Fibroblast of skin of scalp (primary cell): Measurements from ENCODE around the gene IPO4.

Experiments
- DNase-seq: peaks from one replicate; pipeline ENCODE4 v3.0.0-alpha.2; 2013

IPO4 gene

GRCh38 chr14:24172261-24172860 is 16.3 kb downstream of the IPO4 start:
- no peak for DNase-seq

DNA sequence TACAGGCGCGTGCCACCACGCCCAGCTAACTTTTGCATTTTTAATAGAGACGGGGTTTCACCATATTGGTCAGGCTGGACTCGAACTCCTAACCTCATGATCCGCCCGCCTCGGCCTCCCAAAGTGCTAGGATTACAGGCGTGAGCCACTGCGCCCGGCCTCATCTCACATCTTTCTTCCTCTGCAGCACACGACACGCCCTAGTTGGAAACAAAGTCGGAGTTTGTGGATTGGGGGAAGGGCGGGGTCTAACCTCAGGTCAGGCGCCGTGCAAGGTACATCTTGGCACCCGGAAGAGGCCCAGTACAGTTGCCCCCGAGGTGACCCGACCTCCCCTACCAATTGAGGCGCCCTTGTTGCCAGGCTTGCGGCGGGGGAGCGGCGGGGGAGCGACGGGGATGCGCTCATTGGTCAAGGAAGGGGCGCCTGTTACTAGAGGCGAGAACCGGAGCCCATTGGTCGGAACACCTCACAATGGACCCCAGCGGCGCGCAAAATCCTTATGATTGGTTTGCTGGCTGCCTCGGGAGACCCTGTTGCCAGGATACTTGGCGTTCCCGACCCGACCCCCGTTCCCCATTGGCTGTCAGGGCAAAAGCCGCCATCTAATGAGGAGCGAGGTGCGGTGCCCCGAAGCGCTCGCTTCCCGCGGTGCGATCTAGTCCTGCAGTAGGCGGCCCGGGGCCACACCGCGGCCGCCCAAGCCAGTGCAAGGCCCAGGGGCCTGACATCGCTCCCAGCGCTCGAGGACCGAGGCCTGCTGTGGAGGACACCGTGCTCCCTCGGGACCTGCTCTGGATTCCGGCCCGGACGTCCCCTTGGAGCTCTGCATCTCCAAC is 17.0 kb downstream of the IPO4 start, which contains the start of gene REC8:
Gene REC8, plus strand, starts transcription at position 659 of the 839 bp plus-strand sequence. CDS start 473 bp downstream, outside the sequence.
- DNase-seq, result peak; percentile 71

GRCh38 chr14:24167469-24168114 is 21.0 kb downstream of the IPO4 start:
- DNase-seq, result no peak

GRCh38 chr14:24165785-24166184 is 22.8 kb downstream of the IPO4 start:
- DNase-seq, result no peak

DNA sequence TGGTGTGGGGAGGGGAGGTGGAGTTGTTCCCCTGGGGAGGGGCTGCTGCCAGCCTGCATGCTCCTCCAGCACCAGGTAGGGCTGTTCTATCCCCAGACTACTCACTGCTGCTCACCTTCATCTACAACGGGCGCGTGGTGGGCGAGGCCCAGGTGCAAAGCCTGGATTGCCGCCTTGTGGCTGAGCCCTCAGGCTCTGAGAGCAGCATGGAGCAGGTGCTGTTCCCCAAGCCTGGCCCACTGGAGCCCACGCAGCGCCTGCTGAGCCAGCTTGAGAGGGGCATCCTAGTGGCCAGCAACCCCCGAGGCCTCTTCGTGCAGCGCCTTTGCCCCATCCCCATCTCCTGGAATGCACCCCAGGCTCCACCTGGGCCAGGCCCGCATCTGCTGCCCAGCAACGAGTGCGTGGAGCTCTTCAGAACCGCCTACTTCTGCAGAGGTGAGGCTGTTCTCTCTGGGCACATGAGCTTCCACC is 24.1 kb downstream of the IPO4 start:
- DNase-seq, result no peak

- DNase-seq, result no peak
Measured at GRCh38 chr14:24162093-24162492, 26.5 kb downstream of the IPO4 start.

DNA sequence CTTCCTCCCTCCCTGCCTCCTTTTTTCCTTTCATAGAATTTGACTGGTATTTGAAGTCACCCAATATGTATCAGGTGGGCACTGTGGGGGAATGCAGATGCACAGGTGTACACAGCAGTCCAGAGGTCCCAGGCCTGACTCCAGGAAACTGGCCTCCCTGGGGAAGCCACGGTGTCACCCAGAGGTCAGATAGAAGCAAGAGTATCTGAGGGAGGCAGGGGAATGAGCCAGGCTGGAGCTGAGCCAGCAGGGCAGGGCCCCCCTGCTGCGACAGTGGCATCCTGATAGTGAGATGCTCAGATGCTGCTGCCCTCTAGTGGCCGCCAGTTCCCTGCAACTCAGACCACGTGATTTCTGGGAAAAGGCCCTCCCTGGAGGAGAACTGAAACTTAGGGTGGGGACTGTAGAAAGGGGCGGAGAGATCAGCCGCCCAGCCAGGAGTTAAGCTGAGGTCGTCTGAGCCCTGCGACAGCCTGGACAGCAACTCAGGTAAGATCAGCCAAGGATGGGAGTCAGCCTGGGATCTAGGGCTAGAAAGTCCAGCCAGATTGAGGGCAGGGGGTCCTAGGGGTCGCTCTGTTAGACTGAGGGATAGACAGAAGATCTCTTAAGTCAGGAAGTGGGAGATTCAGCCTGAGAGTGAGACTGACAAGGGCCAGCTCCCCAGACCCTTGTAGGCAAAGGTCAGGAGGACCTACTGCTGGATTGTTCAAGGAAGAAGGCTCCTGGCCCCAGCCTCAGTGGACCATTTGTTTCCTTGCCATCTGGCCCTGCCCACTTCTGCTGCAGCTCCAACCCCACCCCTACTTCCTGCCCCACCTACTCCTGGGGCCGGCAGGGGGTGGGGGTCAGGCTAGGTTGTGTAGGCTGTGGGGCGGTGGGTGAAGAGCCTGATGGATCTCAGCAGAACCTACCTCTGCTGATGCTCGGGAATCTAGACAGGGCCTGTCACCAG is 27.5 kb downstream of the IPO4 start, which contains the start of gene IRF9:
Gene IRF9, plus strand, starts transcription at position 416 of the 955 bp plus-strand sequence. CDS start 880 bp downstream, outside the sequence.
- DNase-seq, result peak; percentile 96

DNA sequence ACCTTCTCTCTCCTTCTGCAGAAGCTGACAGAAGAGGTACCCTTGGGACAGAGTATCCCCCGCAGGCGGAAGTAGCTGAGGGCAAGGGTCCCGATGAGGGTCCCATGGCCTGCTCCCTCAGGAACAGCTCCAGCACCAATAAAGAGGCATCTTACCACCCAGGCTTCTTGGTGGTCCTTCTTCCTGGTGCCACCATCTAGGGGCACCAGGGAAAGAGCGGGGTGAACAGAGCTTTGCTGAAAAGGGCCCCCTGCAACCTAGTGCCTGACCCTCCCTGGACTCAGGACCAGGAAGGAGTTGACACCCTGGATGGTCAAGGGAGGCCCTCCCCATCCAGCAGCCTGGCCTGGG is 28.1 kb downstream of the IPO4 start:
- DNase-seq, result no peak

DNA sequence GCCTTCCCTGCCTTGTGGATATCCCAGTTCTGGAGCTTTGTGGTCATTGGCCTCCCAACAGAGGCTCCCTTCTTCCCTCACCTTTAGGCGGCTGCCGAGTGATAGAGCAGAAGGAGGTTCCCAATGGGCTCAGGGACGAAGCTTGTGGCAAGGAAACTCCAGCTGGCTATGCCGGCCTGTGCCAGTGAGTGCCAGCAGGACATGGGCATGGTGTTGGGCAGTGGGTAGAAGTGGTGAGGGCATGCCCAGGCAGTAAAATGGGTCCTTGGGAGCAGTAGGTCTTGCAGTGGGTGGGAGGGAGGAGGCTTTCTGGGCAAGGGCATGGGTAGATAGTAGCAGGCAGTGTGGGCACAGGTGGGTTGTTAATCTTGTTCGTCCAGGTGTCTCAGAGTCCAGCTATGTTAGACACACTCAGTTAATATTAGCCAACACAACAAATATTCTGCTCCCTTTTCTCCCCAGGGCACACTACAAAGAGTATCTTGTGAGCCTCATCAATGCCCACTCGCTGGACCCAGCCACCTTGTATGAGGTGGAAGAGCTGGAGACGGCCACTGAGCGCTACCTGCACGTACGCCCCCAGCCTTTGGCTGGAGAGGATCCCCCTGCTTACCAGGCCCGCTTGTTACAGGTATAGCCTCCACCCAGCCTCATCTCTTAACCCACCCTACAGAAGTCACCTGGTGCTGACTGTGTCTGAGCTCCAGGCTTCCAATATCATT is 28.7 kb downstream of the IPO4 start:
- DNase-seq, result no peak

DNA sequence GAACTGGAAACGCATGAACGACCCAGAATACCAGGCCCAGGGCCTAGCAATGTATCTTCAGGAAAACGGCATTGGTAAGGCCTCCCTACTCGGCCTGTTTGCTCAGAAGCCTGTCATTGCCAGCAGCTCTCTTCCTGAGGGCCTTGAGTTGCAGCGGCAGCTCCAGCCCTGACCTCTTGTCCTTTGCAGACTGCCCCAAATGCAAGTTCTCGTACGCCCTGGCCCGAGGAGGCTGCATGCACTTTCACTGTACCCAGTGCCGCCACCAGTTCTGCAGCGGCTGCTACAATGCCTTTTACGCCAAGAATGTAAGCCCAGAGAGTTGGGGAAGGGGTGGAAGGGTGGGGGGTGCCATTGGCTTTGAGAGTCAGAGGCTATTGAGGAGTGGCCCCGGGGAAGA is 31.3 kb downstream of the IPO4 start:
- DNase-seq, result no peak

GRCh38 chr14:24156840-24157239 is 31.8 kb downstream of the IPO4 start:
- DNase-seq, result no peak

DNA sequence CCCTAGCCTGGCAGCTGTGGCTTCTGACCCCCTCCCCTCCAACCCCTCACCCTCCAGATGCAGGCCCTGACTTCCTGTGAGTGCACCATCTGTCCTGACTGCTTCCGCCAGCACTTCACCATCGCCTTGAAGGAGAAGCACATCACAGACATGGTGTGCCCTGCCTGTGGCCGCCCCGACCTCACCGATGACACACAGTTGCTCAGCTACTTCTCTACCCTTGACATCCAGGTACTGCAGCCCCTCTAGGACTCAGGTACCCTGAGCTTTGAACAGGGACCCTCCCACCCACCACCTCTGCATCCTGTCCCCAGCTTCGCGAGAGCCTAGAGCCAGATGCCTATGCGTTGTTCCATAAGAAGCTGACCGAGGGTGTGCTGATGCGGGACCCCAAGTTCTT is 33.5 kb downstream of the IPO4 start:
- no peak for DNase-seq

DNA sequence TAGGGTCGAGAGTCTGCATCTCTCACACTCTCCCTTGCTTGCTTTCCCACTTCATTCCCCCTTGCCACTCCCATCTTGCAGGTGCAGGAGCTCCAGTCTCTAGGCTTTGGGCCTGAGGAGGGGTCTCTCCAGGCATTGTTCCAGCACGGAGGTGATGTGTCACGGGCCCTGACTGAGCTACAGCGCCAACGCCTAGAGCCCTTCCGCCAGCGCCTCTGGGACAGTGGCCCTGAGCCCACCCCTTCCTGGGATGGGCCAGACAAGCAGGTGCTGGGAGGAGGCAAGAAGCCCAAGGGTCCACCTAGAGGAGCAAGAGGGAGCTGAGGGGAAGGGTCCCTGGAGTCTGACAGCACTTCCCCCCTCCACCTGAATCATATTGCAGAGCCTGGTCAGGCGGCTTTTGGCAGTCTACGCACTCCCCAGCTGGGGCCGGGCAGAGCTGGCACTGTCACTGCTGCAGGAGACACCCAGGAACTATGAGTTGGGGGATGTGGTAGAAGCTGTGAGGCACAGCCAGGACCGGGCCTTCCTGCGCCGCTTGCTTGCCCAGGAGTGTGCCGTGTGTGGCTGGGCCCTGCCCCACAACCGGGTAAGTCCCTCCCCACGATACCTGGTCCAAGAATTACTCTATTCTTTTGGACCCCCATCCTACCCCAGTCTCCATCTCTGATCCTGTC is 37.1 kb downstream of the IPO4 start:
- DNase-seq, result no peak

GRCh38 chr14:24150993-24151392 is 37.6 kb downstream of the IPO4 start:
- no peak for DNase-seq

- DNase-seq, result no peak
Measured at GRCh38 chr14:24150567-24150966, 38.0 kb downstream of the IPO4 start.

GRCh38 chr14:24150061-24150460 is 38.6 kb downstream of the IPO4 start:
- no peak for DNase-seq

DNA sequence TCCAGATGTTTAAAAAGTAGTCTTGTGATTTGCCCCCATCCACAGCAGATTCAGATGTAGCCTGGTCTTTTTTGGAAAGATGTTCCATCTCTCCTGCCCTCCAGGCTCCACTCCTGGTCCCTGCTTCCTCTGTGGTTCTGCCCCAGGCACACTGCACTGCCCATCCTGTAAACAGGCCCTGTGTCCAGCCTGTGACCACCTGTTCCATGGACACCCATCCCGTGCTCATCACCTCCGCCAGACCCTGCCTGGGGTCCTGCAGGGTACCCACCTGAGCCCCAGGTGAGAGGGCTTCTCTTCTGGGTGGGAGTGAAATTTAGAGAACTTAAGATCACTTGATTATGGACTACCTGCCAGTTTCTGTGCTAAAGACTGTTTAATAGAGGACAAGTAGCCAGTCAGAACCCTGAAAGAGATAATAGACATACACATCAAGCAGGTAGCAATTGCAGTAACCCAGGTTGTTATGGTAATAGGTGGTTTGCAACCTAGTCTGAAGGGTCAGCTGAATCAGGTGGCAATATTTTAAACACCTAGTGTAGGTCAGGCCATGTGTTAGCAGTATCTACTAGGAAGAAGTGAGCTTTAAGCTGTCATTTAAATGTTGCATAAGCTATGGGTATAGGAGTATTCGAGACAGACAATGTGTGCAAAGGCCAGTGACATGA is 39.2 kb downstream of the IPO4 start:
- no peak for DNase-seq

- DNase-seq, result no peak
Measured at GRCh38 chr14:24147761-24148428, 40.7 kb downstream of the IPO4 start.

- DNase-seq, result peak; percentile 98
Measured at GRCh38 chr14:24146978-24147760, 41.4 kb downstream of the IPO4 start, which contains the start of gene RNF31. Gene RNF31 (plus strand): TSS chr14:24147498. CDS start chr14:24147699, 201 bp downstream.
